Suprapubic skin (tissue), 4 donors: ENCODE results near the gene AHI1.

ENCODE experiments used
- CTCF ChIP-seq, 2 donors: fragments of 200-600 bp in 1 of 2; fragments of 450-650 bp in 1 of 2; sonication (generic) in 1 of 2; IDR thresholded peaks; one replicate each; pipeline ENCODE4 v1.5.1; 2016 to 2019; ENCODE audit warnings: antibody characterized with exemption in 2 of 2, mild to moderate bottlenecking in 1 of 2, moderate library complexity in 1 of 2
- EP300 ChIP-seq: sonication (generic); formaldehyde crosslinking; IDR thresholded peaks from one replicate; pipeline ENCODE4 v1.6.1; 2017; ENCODE audit warnings: antibody characterized with exemption
- POLR2A ChIP-seq, 2 donors: fragments of 450-650 bp; IDR thresholded peaks; one replicate each; pipeline ENCODE4 v1.6.1; 2017; ENCODE audit warnings: antibody characterized with exemption in 2 of 2, mild to moderate bottlenecking in 2 of 2, moderate library complexity in 2 of 2
- POLR2AphosphoS5 ChIP-seq, 3 donors: sonication (generic); formaldehyde crosslinking; IDR thresholded peaks; one replicate each; pipeline ENCODE4 v1.6.1; 2017; ENCODE audit warnings: antibody characterized with exemption in 3 of 3

- TF ChIP-seq CTCF (IDR thresholded peaks at IDR 0.05) (no peak), POLR2A (IDR thresholded peaks at IDR 0.05) (no peak), EP300 (no peak), POLR2AphosphoS5 (IDR thresholded peaks at IDR 0.05) (no peak)
Measured at GRCh38 chr6:135546206-135546605, 48.7 kb upstream of the AHI1 start.
